PFSK-1 (cell line): ENCODE results near the gene DISC1.

Source experiments
- FOXP2 ChIP-seq: optimal IDR thresholded peaks from 2 replicates; pipeline ENCODE3; 2011; ENCODE audit warnings: borderline replicate concordance, control low read depth, inconsistent platforms; ENCODE audit not compliant: insufficient read depth; ENCODE audit errors: extremely low read length, extremely low read depth
- POLR2AphosphoS5 ChIP-seq: IDR thresholded peaks from 2 replicates; pipeline ENCODE4 v1.6.1; 2012; ENCODE audit warnings: low read depth, mild to moderate bottlenecking, control low read depth, low read length, moderate library complexity
- SIN3A ChIP-seq: IDR thresholded peaks from 2 replicates; pipeline ENCODE4 v1.6.1; 2012; ENCODE audit warnings: mild to moderate bottlenecking, low read length, moderate library complexity, borderline replicate concordance; ENCODE audit not compliant: insufficient read depth
- TF ChIP-seq, protein P1 (sequence below), 2 experiments: IDR thresholded peaks; 2 replicates each; pipeline versions ENCODE4 v1.6.1 to v1.8.0; 2011 to 2012; ENCODE audit warnings: low read depth in 2 of 2, low read length in 2 of 2, control low read depth in 1 of 2, inconsistent platforms in 1 of 2, mild to moderate bottlenecking in 1 of 2, moderate library complexity in 1 of 2; ENCODE audit not compliant: insufficient read depth in 1 of 2

DNA sequence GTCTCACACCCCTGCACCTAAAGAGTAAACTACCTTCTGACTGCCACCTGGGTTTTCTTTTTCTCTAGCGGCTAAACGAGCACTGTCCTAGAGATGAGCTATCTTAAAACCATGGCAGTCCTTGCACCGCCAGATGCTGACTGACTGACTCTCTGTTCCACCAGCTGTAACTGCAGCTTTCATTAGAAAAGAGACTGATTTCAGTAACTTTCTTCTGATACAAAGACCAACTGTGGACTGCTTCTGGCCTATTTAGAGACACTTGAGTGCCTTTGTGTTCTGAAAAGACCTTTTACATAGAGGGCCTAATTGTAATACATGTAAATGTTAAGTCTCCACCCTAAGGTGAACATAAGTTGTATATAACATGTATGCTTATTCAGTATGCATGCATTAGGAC lies 152.5 kb downstream of the DISC1 start:
- no peak for TF ChIP-seq POLR2AphosphoS5
- no peak for TF ChIP-seq SIN3A
- no peak for TF ChIP-seq FOXP2
- TF ChIP-seq, protein P1, sequence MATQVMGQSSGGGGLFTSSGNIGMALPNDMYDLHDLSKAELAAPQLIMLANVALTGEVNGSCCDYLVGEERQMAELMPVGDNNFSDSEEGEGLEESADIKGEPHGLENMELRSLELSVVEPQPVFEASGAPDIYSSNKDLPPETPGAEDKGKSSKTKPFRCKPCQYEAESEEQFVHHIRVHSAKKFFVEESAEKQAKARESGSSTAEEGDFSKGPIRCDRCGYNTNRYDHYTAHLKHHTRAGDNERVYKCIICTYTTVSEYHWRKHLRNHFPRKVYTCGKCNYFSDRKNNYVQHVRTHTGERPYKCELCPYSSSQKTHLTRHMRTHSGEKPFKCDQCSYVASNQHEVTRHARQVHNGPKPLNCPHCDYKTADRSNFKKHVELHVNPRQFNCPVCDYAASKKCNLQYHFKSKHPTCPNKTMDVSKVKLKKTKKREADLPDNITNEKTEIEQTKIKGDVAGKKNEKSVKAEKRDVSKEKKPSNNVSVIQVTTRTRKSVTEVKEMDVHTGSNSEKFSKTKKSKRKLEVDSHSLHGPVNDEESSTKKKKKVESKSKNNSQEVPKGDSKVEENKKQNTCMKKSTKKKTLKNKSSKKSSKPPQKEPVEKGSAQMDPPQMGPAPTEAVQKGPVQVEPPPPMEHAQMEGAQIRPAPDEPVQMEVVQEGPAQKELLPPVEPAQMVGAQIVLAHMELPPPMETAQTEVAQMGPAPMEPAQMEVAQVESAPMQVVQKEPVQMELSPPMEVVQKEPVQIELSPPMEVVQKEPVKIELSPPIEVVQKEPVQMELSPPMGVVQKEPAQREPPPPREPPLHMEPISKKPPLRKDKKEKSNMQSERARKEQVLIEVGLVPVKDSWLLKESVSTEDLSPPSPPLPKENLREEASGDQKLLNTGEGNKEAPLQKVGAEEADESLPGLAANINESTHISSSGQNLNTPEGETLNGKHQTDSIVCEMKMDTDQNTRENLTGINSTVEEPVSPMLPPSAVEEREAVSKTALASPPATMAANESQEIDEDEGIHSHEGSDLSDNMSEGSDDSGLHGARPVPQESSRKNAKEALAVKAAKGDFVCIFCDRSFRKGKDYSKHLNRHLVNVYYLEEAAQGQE (IDR thresholded peaks at IDR 0.05; ENCODE audit: insufficient read depth in 1 of 2, low read depth in 2 of 2, low read length in 2 of 2), result no peak
